ENCODE data around the gene CHRNB1.

CHRNB1 gene

DNA sequence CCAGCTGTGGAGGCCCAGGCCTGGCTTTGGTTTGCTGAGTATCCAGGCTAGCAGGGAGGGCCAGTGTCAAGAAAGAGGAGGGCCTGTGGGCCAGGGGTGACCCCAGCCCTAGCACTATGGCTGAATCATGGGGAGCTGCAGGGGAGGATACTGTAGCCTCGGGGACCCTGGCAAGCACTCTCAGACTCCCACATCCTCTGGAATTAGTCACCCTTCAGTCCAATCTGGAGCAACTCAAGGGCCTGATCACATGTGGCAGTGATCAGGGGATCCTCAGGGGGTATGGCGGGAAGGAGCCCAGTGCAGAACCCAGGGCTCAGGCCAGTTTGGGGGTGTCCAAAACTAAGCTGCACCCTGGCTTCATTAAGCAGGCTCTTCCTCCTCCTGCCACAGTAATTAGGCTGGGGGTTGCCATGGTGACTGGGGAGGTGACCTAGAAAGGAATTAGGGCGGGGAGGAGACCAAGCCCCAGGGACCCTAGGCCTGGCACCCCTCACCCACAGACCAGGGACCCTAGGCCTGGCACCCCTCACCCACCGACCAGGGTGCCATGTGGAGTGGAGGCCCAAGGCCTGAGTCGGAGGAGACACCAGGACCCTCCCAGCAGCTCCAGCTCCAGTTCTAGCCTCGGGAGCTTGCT is 31.4 kb upstream of the CHRNB1 start:
- in situ Hi-C loops (cut with MboI; ENCODE audit: low sequenced_read_pairs) = no loop called here

DNA sequence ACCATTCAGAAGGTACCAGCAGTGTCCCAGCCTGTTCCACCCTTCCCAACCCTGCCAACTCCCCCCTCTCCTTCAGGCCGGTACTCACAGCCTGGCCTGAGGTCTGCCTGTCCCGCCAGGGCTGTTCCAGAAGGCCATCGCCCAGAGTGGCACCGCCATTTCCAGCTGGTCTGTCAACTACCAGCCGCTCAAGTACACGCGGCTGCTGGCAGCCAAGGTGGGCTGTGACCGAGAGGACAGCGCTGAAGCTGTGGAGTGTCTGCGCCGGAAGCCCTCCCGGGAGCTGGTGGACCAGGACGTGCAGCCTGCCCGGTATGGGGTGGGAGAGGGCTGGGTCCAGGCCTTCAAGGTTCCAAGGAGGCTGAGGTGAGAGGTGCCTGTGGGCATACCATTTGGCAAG is 30.0 kb upstream of the CHRNB1 start:
- in situ Hi-C loops (cut with MboI; ENCODE audit: low sequenced_read_pairs) = no loop called here

DNA sequence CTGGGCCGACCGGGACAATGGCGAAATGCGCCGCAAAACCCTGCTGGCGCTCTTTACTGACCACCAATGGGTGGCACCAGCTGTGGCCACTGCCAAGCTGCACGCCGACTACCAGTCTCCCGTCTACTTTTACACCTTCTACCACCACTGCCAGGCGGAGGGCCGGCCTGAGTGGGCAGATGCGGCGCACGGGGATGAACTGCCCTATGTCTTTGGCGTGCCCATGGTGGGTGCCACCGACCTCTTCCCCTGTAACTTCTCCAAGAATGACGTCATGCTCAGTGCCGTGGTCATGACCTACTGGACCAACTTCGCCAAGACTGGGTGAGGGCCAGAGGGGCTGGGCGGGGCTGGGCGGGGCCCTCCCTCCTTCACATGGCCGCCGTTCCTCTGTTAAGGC is 29.1 kb upstream of the CHRNB1 start:
- in situ Hi-C loops (cut with MboI; ENCODE audit: low sequenced_read_pairs) = no loop called here

- in situ Hi-C loops (cut with MboI; ENCODE audit: low sequenced_read_pairs) = no loop called here
Observed at GRCh38 chr17:7416323-7416722, 28.5 kb upstream of the CHRNB1 start.

DNA sequence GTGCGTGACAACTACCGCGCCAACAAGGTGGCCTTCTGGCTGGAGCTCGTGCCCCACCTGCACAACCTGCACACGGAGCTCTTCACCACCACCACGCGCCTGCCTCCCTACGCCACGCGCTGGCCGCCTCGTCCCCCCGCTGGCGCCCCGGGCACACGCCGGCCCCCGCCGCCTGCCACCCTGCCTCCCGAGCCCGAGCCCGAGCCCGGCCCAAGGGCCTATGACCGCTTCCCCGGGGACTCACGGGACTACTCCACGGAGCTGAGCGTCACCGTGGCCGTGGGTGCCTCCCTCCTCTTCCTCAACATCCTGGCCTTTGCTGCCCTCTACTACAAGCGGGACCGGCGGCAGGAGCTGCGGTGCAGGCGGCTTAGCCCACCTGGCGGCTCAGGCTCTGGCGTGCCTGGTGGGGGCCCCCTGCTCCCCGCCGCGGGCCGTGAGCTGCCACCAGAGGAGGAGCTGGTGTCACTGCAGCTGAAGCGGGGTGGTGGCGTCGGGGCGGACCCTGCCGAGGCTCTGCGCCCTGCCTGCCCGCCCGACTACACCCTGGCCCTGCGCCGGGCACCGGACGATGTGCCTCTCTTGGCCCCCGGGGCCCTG is 27.7 kb upstream of the CHRNB1 start:
- in situ Hi-C loops (cut with MboI; ENCODE audit: low sequenced_read_pairs) = no loop called here

GRCh38 chr17:7418472-7419152 is 26.2 kb upstream of the CHRNB1 start:
- in situ Hi-C loops (cut with MboI; ENCODE audit: low sequenced_read_pairs) = no loop called here

GRCh38 chr17:7419819-7420610 is 24.8 kb upstream of the CHRNB1 start, which contains the start of gene SPEM1:
TSS of gene SPEM1 (plus strand) at chr17:7420324. CDS start at chr17:7420385, 61 bp downstream.
- in situ Hi-C loops (cut with MboI; ENCODE audit: low sequenced_read_pairs) = no loop called here

GRCh38 chr17:7421186-7421585 is 23.7 kb upstream of the CHRNB1 start:
- in situ Hi-C loops (cut with MboI; ENCODE audit: low sequenced_read_pairs) = no loop called here

GRCh38 chr17:7423679-7424078 is 21.2 kb upstream of the CHRNB1 start:
- in situ Hi-C loops (cut with MboI; ENCODE audit: low sequenced_read_pairs) = no loop called here

DNA sequence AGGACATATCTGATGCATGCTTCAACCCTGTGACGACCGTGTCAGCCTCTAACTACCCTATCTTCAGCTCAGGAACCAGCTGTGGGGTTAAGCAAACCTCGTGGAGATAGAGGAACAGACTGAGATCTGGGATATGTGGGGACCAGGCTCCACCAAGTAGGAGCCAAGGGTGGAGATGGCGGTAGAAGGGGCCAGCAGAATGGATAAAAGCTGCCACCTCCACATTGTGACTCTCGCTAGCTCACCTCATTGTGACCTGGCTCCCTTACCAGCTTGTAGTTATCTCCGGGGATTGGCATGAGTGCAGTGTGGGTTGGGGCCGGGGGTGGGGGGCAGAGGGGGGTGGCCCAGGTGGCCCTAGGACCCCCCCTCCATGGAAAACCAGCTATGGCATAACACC is 19.5 kb upstream of the CHRNB1 start, which contains the start of gene SPEM2:
SPEM2 (plus strand) TSS at position 301 of the 400 bp plus-strand sequence; CDS start at position 374, 73 bp downstream.
- in situ Hi-C loops (cut with MboI; ENCODE audit: low sequenced_read_pairs) = no loop called here

- in situ Hi-C loops (cut with MboI; ENCODE audit: low sequenced_read_pairs) = no loop called here
Observed at GRCh38 chr17:7425756-7426155, 19.1 kb upstream of the CHRNB1 start.

DNA sequence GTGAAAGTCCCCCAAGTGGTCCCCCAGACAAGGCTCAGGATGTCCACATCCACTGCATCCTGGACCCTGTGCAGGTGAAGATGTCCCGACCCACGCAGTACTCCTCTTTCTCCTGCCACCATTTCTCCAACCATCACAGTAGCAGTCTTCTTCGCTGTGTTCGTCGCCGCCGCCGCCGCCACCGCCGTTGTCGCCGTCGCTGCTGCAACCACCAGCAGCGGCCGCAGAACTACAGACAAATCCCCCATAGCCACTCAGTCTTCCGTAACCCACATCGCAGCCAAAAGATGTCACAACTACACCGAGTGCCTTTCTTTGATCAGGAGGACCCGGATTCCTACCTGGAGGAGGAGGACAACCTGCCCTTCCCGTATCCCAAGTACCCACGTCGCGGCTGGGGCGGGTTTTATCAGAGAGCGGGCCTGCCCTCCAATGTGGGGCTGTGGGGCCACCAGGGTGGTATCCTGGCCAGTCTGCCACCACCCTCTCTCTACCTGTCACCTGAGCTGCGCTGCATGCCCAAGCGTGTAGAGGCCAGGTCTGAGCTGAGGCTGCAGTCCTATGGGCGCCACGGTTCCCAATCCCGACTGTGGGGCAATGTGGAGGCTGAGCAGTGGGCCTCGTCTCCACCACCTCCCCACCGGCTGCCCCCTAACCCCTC is 18.5 kb upstream of the CHRNB1 start:
- in situ Hi-C loops (cut with MboI; ENCODE audit: low sequenced_read_pairs) = no loop called here

DNA sequence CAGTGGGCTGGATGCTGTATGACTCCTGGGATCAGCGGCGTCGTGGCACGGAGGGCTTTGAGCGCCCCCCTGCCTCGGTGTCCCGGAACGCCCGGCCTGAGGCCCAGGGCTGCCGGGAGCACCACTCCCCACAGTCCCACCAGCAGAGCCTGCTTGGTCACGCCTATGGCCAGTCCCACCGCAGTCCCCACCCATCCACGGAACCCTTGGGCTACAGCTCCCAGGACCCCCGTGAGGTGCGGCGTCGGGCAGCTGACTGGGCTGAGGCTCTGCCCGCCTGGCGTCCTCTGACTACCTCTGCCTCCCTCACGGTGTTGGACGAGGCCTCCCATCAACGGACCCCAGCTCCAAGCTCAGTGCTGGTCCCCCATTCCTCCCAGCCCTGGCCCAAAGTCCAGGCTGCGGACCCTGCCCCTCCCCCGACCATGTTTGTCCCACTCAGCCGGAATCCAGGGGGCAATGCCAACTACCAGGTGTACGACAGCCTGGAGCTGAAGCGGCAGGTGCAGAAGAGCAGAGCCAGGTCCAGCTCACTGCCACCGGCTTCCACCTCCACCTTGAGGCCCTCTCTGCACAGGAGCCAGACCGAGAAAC is 17.9 kb upstream of the CHRNB1 start:
- in situ Hi-C loops (cut with MboI; ENCODE audit: low sequenced_read_pairs) = no loop called here

DNA sequence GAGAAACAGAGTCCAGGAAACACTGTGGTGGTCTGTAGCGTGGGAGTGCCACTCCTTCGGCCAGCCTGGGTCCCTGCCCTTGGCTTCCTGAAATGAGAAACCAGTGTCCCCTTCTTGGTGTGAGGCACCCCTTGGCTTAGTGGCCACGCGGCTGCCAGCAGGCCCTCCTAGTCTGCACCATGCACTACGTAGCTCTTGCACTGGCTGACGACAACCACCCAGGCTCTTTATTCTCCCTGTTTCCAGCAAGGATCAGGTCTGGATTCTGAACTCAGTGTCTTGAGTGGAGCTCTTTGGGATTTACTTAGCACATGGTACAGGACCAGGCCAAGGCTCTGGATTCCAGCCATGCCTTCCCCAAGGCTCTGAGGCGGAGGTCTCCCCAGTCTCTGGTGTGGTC is 17.3 kb upstream of the CHRNB1 start:
- in situ Hi-C loops (cut with MboI; ENCODE audit: low sequenced_read_pairs) = no loop called here

DNA sequence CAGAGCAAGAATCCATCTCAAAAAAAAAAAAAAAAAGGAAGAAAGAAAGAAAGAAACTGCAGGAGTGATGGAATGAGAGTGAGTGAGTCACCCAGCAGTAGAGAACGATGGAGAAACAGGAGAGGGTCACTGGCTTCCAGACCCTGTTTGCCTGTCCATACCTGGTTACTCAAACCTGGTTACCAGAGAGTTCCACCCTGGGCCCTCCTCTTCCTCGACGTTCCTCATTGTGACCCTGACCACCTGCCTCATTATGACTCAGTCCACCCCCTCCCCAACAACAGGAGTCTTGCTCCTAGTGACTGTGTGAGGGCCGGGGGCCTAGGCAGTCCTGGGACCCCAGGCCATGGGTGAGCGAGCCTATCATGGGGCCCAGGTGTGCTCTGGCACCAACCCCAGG is 16.3 kb upstream of the CHRNB1 start, which contains the start of gene SPEM3:
SPEM3 (plus strand) TSS at position 301 of the 400 bp plus-strand sequence; CDS start at position 347, 46 bp downstream.
- in situ Hi-C loops (cut with MboI; ENCODE audit: low sequenced_read_pairs) = no loop called here

DNA sequence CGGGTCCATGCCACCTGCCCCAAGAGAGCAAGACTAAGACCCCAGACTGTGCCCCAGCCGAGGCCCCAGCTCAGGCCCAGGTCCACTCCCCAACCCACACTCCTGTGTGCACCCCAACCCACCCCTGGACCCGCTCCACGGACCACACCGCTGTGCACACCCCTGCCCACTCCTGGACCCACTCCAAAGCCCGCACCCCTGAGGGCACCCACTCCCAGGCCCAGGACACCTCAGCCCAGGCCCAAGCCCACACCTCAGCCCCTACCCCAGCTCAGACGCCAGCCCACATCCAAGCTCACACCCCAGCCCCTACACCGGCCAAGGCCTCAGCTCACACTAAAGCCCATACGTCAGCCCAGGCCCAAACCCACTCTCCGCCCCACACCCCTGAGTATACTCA is 15.1 kb upstream of the CHRNB1 start:
- in situ Hi-C loops (cut with MboI; ENCODE audit: low sequenced_read_pairs) = no loop called here

DNA sequence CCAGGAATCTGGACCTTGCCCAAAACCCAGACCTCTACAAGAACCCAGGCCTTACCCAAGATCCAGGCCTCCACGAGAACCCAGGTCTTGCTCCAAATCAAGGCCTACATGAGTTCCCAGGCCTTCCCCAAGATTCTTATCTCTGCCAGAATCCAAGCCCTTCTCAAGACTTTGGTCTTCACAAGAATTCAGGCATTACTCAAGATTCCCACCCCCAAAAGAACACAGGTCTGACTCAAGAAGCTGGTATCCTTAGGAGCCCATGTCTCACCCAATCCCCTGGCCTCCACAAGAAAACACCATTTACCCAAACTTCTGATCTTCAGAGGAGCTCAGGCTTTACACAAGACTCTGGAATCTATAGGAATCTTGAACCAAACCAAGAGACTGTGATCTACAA is 13.6 kb upstream of the CHRNB1 start:
- in situ Hi-C loops (cut with MboI; ENCODE audit: low sequenced_read_pairs) = no loop called here

- in situ Hi-C loops (cut with MboI; ENCODE audit: low sequenced_read_pairs) = no loop called here
Observed at GRCh38 chr17:7432296-7432695, 12.6 kb upstream of the CHRNB1 start.

DNA sequence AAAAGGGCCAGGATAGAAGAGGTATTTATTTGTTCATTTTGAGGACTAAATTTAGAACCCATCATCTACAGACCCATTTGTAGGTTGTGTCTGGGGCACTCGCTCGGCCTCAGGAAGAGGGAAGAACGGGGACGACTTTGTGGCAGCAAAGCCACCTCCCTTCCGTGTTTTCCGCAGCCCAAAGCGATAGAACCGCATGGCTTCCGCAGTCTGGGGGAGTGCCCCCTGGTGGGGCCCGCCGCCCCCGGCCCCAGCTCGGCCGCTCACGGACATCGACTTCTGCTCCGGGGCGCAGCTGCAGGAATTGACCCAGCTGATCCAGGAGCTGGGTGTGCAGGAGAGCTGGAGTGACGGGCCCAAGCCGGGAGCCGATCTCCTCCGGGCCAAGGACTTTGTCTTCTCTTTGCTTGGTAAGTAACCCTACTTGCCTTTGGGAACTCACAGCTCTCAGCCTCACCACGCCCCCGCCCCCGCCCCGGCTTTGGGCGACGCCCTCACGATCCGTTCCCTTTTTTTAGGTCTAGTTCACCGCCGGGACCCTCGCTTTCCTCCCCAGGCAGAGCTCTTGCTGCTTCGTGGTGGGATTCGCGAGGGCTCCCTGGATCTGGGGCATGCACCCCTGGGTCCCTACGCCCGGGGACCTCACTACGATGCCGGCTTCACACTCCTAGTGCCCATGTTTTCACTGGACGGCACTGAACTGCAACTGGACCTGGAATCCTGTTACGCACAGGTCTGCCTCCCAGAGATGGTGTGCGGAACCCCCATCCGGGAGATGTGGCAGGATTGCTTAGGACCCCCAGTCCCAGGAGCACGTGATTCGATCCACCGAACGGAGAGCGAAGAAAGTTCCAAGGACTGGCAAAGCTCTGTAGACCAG is 8.9 kb upstream of the CHRNB1 start:
- in situ Hi-C loops (cut with MboI; ENCODE audit: low sequenced_read_pairs) = no loop called here
